NCI-H345 (cell line): ENCODE measurements around the gene NSA2.

Experiments used
- DNase-seq: peaks from one replicate; lab custom pipeline; 2025; lab: John Stamatoyannopoulos, UW

NSA2 gene

GRCh38 chr5:74816875-74817274 lies 49.8 kb downstream of the NSA2 start:
- no peak for DNase-seq

GRCh38 chr5:74822288-74822687 lies 55.2 kb downstream of the NSA2 start:
- DNase-seq, result no peak

GRCh38 chr5:74829413-74829812 lies 62.4 kb downstream of the NSA2 start:
- no peak for DNase-seq
